CD4-positive, alpha-beta T cell (primary cell): ENCODE results near the gene IL20RA. TPM values are rescaled to one million over a fixed set of nuclear protein-coding genes. Genes with fewer than 3 reads are reported as not detected.

ENCODE experiments used
- ATAC-seq: fragments of 200-7000 bp; cut with Tn5 transposase; one replicate; pipeline ENCODE4 v1.10.0; 2022; ENCODE audit warnings: mild to moderate bottlenecking; ENCODE audit not compliant: poor library complexity
- CTCF ChIA-PET: fragments of 350-600 bp; sonication (Branson Sonifier 250); formaldehyde crosslinking; loops from one replicate; lab custom pipeline; 2021; ENCODE audit warnings: antibody characterized with exemption, inconsistent platforms; lab: Charles Lee
- POLR2A ChIA-PET: fragments of 350-600 bp; sonication (Branson Sonifier 250); formaldehyde crosslinking; loops from one replicate; lab custom pipeline; 2021; ENCODE audit warnings: antibody characterized with exemption, inconsistent platforms; lab: Charles Lee
- DNase-seq, 14 experiments: peaks; one replicate each; pipeline ENCODE4 v3.0.0-alpha.2; 2013 to 2020; ENCODE audit warnings: mixed read lengths in 2 of 14
- H3K27ac ChIP-seq, 2 donors: one replicate each; pipeline versions ENCODE4 v1.5.1 to v1.7.0; 2013; ENCODE audit warnings: low read length in 2 of 2, low read depth in 1 of 2, mild to moderate bottlenecking in 1 of 2
- H3K27me3 ChIP-seq, 2 experiments: 1 replicate in 1 of 2; 2 replicates in 1 of 2; pipeline versions ENCODE4 v1.6.1 to v1.7.0; 2013; ENCODE audit warnings: low read length in 2 of 2, control low read depth in 1 of 2, mild to moderate bottlenecking in 1 of 2, moderate library complexity in 1 of 2; ENCODE audit not compliant: insufficient read depth in 2 of 2, control insufficient read depth in 1 of 2
- H3K36me3 ChIP-seq: one replicate; pipeline ENCODE4 v1.6.1; 2013; ENCODE audit warnings: low read length, control low read depth; ENCODE audit not compliant: insufficient read depth
- H3K4me1 ChIP-seq: one replicate; pipeline ENCODE4 v1.6.1; 2013; ENCODE audit warnings: low read length, control low read depth; ENCODE audit not compliant: insufficient read depth
- H3K4me3 ChIP-seq: one replicate; pipeline ENCODE4 v1.5.1; 2013; ENCODE audit warnings: mild to moderate bottlenecking, low read length, moderate library complexity
- H3K9me3 ChIP-seq, 2 experiments: 1 replicate in 1 of 2; 2 replicates in 1 of 2; pipeline versions ENCODE4 v1.6.1 to v1.7.0; 2013; ENCODE audit warnings: low read length in 2 of 2, mild to moderate bottlenecking in 2 of 2, control low read depth in 1 of 2, moderate library complexity in 1 of 2; ENCODE audit not compliant: control insufficient read depth in 1 of 2, insufficient read depth in 1 of 2
- H3K27ac Mint-ChIP-seq: one replicate; pipeline ENCODE4 v1.8.0; 2020; ENCODE audit warnings: mixed read lengths
- H3K27me3 Mint-ChIP-seq: one replicate; pipeline ENCODE4 v1.8.0; 2021; ENCODE audit warnings: mixed read lengths
- H3K36me3 Mint-ChIP-seq: one replicate; pipeline ENCODE4 v1.8.0; 2021; ENCODE audit warnings: low read depth, mixed read lengths
- H3K4me1 Mint-ChIP-seq: one replicate; pipeline ENCODE4 v1.8.0; 2021; ENCODE audit warnings: low read depth, mixed read lengths
- H3K4me3 Mint-ChIP-seq: one replicate; pipeline ENCODE4 v1.8.0; 2020; ENCODE audit warnings: mild to moderate bottlenecking, mixed read lengths
- H3K9me3 Mint-ChIP-seq: one replicate; pipeline ENCODE4 v1.8.0; 2020; ENCODE audit warnings: mixed read lengths
- CTCF ChIP-seq: fragments of 200-600 bp; IDR thresholded peaks from one replicate; pipeline ENCODE4 v1.8.0; 2022; ENCODE audit warnings: antibody characterized with exemption, mild to moderate bottlenecking
- intact Hi-C, 2 experiments: fragments of 100-400 bp; cut with DNase I in 1 of 2; cut with micrococcal nuclease in 1 of 2; formaldehyde crosslinking; loops; one replicate each; pipeline versions ENCODE4 v1.15.1 to v1.9.0; 2023 to 2025; cut with DNase I, micrococcal nuclease
- total RNA-seq, 174 experiments: library from RNA in 2 of 174; stranded (reverse) in 2 of 174; gene quantifications; one replicate each; pipeline ENCODE4 v1.2.3 and lab custom pipeline; 2021 to 2026

IL20RA gene
- total RNA-seq, 2 experiments from 2014 or later, result not detected

- no peaks in the 10 kb centered on the region for H3K36me3 Mint-ChIP-seq
- intact Hi-C loops, result no loop called here
- peaks cover 16% of the 10 kb centered on the region for H3K27me3 Mint-ChIP-seq
- peaks cover 0 to 3% of the 10 kb centered on the region in 2 experiments for H3K27me3 ChIP-seq
- no peak for DNase-seq
- no peak overlapping the region for H3K4me3 ChIP-seq
- ChIA-PET POLR2A (no interaction called here), CTCF (no interaction called here)
- peaks cover 4% of the 10 kb centered on the region for H3K4me1 ChIP-seq
- no peaks in the 10 kb centered on the region for H3K9me3 ChIP-seq
- H3K27ac ChIP-seq, result no peak overlapping the region
- peaks cover 5% of the 10 kb centered on the region for H3K9me3 Mint-ChIP-seq
- no peak for ATAC-seq
- peaks cover 8% of the 10 kb centered on the region for H3K4me1 Mint-ChIP-seq
- no peak overlapping the region for H3K27ac Mint-ChIP-seq
- no peak overlapping the region for H3K4me3 Mint-ChIP-seq
- H3K36me3 ChIP-seq, result no peaks in the 10 kb centered on the region
- no peak for TF ChIP-seq CTCF
Measured at GRCh38 chr6:136952714-136953260, 92.0 kb downstream of the IL20RA start.

DNA sequence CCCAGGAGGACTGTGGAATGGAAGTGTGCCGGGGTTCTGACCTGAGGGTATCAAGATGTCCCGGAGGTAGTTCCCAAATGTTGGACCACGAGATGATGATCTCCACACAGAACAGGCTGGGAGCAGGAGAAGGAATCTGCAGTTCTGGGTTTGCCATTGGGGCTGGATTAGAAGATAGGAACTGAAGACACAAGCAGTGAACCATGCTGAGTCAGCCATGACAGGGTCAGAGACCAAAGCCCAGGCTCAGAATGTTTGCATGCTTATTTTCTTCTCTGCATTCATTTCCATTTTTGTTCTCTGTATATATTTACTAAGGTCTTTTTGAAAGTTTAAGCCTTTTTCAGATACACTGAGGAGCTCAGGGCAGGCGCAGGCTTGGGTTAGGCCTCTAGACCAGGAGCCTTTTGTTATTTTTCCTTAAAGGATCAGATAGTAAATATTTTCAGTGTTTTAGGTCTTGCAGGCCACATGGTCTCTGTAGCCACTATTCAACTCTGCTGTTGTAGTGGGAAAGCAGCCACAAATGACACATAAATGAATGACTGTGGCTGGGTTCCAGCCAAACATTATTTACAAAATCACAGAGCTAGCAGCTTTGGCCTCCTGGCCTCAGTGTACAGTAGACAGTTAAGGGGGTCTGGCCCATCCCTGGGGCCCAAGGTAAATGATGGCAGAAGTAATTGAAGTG is 94.2 kb downstream of the IL20RA start:
- Histone ChIP-seq H3K27me3 (peaks cover 0 to 1% of the 10 kb centered on the region in 2 experiments), H3K27ac (no peak overlapping the region), H3K4me3 (no peak overlapping the region), H3K9me3 (no peaks in the 10 kb centered on the region), H3K36me3 (no peaks in the 10 kb centered on the region), H3K4me1 (no peaks in the 10 kb centered on the region)
- no peak for ATAC-seq
- H3K9me3 Mint-ChIP-seq, result peaks cover 7% of the 10 kb centered on the region
- no peak overlapping the region for H3K4me3 Mint-ChIP-seq
- H3K36me3 Mint-ChIP-seq, result no peaks in the 10 kb centered on the region
- intact Hi-C loops, result no loop called here
- ChIA-PET CTCF (no interaction called here), POLR2A (no interaction called here)
- H3K4me1 Mint-ChIP-seq, result no peaks in the 10 kb centered on the region
- no peak for DNase-seq
- H3K27me3 Mint-ChIP-seq, result peaks cover 15% of the 10 kb centered on the region
- no peak for TF ChIP-seq CTCF
- H3K27ac Mint-ChIP-seq, result no peak overlapping the region

Other genes starting within 250 kb of the IL20RA start
- gene PEX7, start 222.4 kb downstream of the IL20RA start, total RNA-seq, result 1 to 10 TPM; 2.0 to 3.4 TPM
- not detected for gene SLC35D3, start 122.7 kb downstream of the IL20RA start, total RNA-seq
- not detected for gene IL22RA2, start 128.7 kb upstream of the IL20RA start, total RNA-seq
- gene IFNGR1, start 174.4 kb upstream of the IL20RA start, total RNA-seq, result 10 to 100 TPM; 81.7 to 84.3 TPM